MM.1S (cell line): ENCODE results near the gene TSPAN9.

Source experiments
- DNase-seq: peaks from one replicate; pipeline ENCODE4 v3.0.0-alpha.2; 2015
- H2AFZ ChIP-seq: fragments of 300-600 bp; sonication (generic); 2 replicates; pipeline ENCODE4 v1.6.0; 2016; ENCODE audit warnings: antibody characterized with exemption, low read length
- H3F3A ChIP-seq: fragments of 300-600 bp; sonication (generic); 2 replicates; pipeline ENCODE4 v1.6.1; 2016; ENCODE audit warnings: mild to moderate bottlenecking, antibody characterized with exemption, low read length, moderate library complexity, mixed read lengths; ENCODE audit not compliant: insufficient read depth
- H3K27ac ChIP-seq: fragments of 300-600 bp; sonication (generic); 2 replicates; pipeline ENCODE4 v1.5.1; 2016; ENCODE audit warnings: mild to moderate bottlenecking, low read length
- H3K27me3 ChIP-seq: fragments of 300-600 bp; sonication (generic); replicated peaks from 2 replicates; pipeline ENCODE4 v1.6.0; 2016; ENCODE audit warnings: low read length; ENCODE audit not compliant: insufficient read depth
- H3K36me3 ChIP-seq: fragments of 300-600 bp; sonication (generic); replicated peaks from 2 replicates; pipeline ENCODE4 v1.6.1; 2016; ENCODE audit warnings: mild to moderate bottlenecking, low read length, mixed read lengths; ENCODE audit not compliant: insufficient read depth
- H3K4me1 ChIP-seq: fragments of 300-600 bp; sonication (generic); 2 replicates; pipeline ENCODE4 v1.6.1; 2016; ENCODE audit warnings: low read length, mixed read lengths
- H3K4me2 ChIP-seq: fragments of 300-600 bp; sonication (generic); 2 replicates; pipeline ENCODE4 v1.6.0; 2016; ENCODE audit warnings: low read depth, low read length
- H3K4me3 ChIP-seq: fragments of 300-600 bp; sonication (generic); 2 replicates; pipeline ENCODE4 v1.5.1; 2016; ENCODE audit warnings: low read length, mixed read lengths
- H3K79me2 ChIP-seq: fragments of 300-600 bp; sonication (generic); 2 replicates; pipeline ENCODE4 v1.6.1; 2016; ENCODE audit warnings: mixed run types, low read length, mixed read lengths
- H3K9ac ChIP-seq: fragments of 300-600 bp; sonication (generic); 2 replicates; pipeline ENCODE4 v1.6.1; 2016; ENCODE audit warnings: low read length, mixed read lengths
- H3K9me2 ChIP-seq: fragments of 300-600 bp; sonication (generic); replicated peaks from 2 replicates; pipeline ENCODE4 v1.6.1; 2016; ENCODE audit warnings: mild to moderate bottlenecking, low read length, mixed read lengths; ENCODE audit not compliant: insufficient read depth
- H3K9me3 ChIP-seq: fragments of 300-600 bp; sonication (generic); replicated peaks from 2 replicates; pipeline ENCODE4 v1.6.1; 2016; ENCODE audit warnings: mild to moderate bottlenecking, low read length, mixed read lengths; ENCODE audit not compliant: insufficient read depth
- H4K20me1 ChIP-seq: fragments of 300-600 bp; sonication (generic); 2 replicates; pipeline ENCODE4 v1.6.1; 2016; ENCODE audit warnings: mild to moderate bottlenecking, low read length, moderate library complexity, mixed read lengths; ENCODE audit not compliant: insufficient read depth
- EZH2 ChIP-seq: fragments of 300-600 bp; sonication (generic); optimal IDR thresholded peaks from 2 replicates; pipeline ENCODE3; 2017; ENCODE audit warnings: low read depth, mild to moderate bottlenecking, antibody characterized with exemption, low read length, mixed read lengths
- EZH2phosphoT487 ChIP-seq: fragments of 300-600 bp; sonication (generic); IDR thresholded peaks from 2 replicates; pipeline ENCODE4 v1.6.1; 2018; ENCODE audit warnings: antibody characterized with exemption, low read length
- TF ChIP-seq, protein P1 (sequence below): fragments of 300-600 bp; sonication (generic); IDR thresholded peaks from 2 replicates; pipeline ENCODE4 v1.5.1; 2016; ENCODE audit warnings: antibody characterized with exemption, low read length, mixed read lengths

Gene TSPAN9

DNA sequence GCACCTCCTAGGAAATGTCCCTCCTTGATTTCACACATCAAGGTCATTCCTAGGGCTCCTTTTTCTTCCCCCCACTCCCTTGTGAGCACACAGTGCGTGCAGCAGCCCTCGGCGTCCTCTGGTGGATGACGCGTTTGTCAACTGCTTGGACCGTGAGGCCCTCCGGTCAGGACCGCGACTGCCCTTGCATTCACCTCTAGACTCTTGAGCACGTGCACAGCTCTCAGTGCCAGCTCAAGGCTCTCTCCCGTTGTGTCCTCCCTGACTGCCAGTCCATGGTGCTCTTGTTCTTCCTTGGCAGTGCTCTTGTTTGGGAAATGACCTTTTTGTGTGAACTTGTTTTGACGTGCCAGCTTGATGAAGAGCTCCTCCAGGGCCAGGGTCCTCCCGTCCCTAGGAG lies 67.9 kb downstream of the TSPAN9 start:
- Histone ChIP-seq H3K9me3 (no peaks in the 10 kb centered on the region), H3K79me2 (no peaks in the 10 kb centered on the region), H3K4me3 (no peak overlapping the region), H3K9ac (no peak overlapping the region), H3K4me2 (no peak overlapping the region), H3K9me2 (no peaks in the 10 kb centered on the region), H3K4me1 (no peaks in the 10 kb centered on the region), H3K27ac (no peak overlapping the region), H3F3A (no peaks in the 10 kb centered on the region), H4K20me1 (no peaks in the 10 kb centered on the region), H2AFZ (no peak overlapping the region), H3K36me3 (no peaks in the 10 kb centered on the region), H3K27me3 (peaks cover 97% of the 10 kb centered on the region)
- TF ChIP-seq EZH2phosphoT487 (no peak), EZH2 (no peak)
- TF ChIP-seq, protein P1, sequence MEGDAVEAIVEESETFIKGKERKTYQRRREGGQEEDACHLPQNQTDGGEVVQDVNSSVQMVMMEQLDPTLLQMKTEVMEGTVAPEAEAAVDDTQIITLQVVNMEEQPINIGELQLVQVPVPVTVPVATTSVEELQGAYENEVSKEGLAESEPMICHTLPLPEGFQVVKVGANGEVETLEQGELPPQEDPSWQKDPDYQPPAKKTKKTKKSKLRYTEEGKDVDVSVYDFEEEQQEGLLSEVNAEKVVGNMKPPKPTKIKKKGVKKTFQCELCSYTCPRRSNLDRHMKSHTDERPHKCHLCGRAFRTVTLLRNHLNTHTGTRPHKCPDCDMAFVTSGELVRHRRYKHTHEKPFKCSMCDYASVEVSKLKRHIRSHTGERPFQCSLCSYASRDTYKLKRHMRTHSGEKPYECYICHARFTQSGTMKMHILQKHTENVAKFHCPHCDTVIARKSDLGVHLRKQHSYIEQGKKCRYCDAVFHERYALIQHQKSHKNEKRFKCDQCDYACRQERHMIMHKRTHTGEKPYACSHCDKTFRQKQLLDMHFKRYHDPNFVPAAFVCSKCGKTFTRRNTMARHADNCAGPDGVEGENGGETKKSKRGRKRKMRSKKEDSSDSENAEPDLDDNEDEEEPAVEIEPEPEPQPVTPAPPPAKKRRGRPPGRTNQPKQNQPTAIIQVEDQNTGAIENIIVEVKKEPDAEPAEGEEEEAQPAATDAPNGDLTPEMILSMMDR = no peak
- DNase-seq = no peak

DNA sequence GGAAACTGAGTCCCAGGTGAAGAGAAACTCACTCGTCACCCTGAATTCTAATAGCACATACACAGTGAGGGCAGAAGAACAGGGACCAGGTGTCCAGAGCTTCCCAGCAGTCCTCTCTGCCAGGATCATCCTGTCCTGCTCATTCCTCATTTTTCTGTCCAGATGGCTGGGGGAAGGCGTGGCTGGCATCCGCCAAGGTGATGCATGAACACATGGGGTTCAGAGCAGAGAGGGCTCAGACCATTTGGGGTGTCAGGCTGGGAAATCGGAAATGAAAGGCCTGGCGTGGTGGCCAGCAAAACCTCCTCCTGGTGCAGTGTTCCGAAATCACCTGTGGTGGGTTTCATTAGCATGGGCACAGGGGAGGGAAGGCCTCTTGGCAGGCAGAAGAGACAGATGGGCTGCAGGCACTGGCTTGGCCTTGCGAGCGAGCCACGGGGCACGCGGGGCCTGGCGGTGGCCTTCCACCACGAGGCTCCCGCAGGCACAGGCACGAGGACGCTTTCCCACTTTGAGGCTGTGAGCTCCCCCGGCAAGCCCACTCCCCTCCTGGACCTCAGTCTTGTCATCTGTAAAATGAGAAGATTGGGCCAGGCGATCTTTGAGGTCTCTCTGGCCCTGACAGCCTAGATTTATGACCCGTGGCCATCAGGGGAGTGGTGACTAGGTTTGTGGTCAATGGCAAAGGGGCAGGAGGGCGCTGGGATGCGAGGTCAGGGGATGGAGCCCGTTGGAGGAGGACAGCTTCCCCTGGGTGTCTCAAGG lies 68.5 kb downstream of the TSPAN9 start:
- H3K9me2 ChIP-seq = no peaks in the 10 kb centered on the region
- no peaks in the 10 kb centered on the region for H3K9me3 ChIP-seq
- H3K4me3 ChIP-seq = no peak overlapping the region

DNA sequence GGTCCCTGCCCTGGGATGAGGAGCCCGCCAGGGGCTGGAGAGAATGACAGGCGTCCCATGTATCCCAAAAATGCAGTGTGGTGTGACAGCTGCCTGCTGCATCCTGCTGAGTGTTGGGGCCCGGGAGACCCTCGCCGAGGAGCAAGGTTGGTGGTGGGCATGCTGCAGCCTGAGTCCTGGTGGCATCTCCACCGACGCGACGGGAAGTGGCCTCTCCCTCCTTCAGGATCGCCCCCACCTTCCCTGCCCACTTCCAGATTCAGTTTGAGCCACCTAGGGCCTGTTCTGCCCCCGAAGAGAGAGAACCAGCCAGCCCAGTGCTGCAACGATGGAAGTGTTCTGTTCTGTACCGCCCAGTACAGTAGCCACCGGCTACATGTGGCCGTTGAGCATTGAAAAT lies 70.1 kb downstream of the TSPAN9 start:
- H3K4me2 ChIP-seq = no peak overlapping the region
- no peaks in the 10 kb centered on the region for H3K79me2 ChIP-seq
- H3K4me3 ChIP-seq = no peak overlapping the region
- no peaks in the 10 kb centered on the region for H3K4me1 ChIP-seq
- no peaks in the 10 kb centered on the region for H3F3A ChIP-seq
- no peaks in the 10 kb centered on the region for H3K36me3 ChIP-seq
- H3K9me3 ChIP-seq = no peaks in the 10 kb centered on the region
- TF ChIP-seq EZH2phosphoT487 (no peak), EZH2 (no peak)
- TF ChIP-seq, protein P1 = no peak
- no peaks in the 10 kb centered on the region for H3K9me2 ChIP-seq
- no peak overlapping the region for H3K9ac ChIP-seq
- no peaks in the 10 kb centered on the region for H4K20me1 ChIP-seq
- H3K27ac ChIP-seq = no peak overlapping the region
- peaks cover 97% of the 10 kb centered on the region for H3K27me3 ChIP-seq
- DNase-seq = no peak
- H2AFZ ChIP-seq = no peak overlapping the region

More for the DNA sequence above, 68.5 kb downstream of the TSPAN9 start:
- H3K4me1 ChIP-seq = no peaks in the 10 kb centered on the region
- no peak overlapping the region for H3K9ac ChIP-seq
- H3K79me2 ChIP-seq = no peaks in the 10 kb centered on the region
- DNase-seq = no peak
- H3K27me3 ChIP-seq = peaks cover 97% of the 10 kb centered on the region
- no peaks in the 10 kb centered on the region for H3F3A ChIP-seq
- no peak overlapping the region for H3K4me2 ChIP-seq
- no peak overlapping the region for H2AFZ ChIP-seq
- H4K20me1 ChIP-seq = no peaks in the 10 kb centered on the region
- TF ChIP-seq EZH2 = no peak
- no peak for TF ChIP-seq EZH2phosphoT487
- TF ChIP-seq, protein P1 = no peak
- H3K36me3 ChIP-seq = no peaks in the 10 kb centered on the region
- no peak overlapping the region for H3K27ac ChIP-seq
